NCI-H1417 treated with DMSO at 0.1 percent for 48 hours (cell line): ENCODE results near the gene KCNQ1.

ENCODE experiments used
- DNase-seq: peaks from one replicate; lab custom pipeline; 2025; lab: John Stamatoyannopoulos, UW

The KCNQ1 gene

GRCh38 chr11:2747248-2748027 is 302.6 kb downstream of the KCNQ1 start:
- no peak for DNase-seq

GRCh38 chr11:2748061-2748813 is 303.4 kb downstream of the KCNQ1 start:
- DNase-seq: no peak

- DNase-seq: no peak
These were observed 304.2 kb downstream of the KCNQ1 start for GRCh38 chr11:2748814-2749554.

- no peak for DNase-seq
These were observed 305.4 kb downstream of the KCNQ1 start for GRCh38 chr11:2750101-2750681.

- no peak for DNase-seq
These were observed 306.1 kb downstream of the KCNQ1 start for GRCh38 chr11:2750682-2751522.

GRCh38 chr11:2751523-2752203 is 306.9 kb downstream of the KCNQ1 start:
- no peak for DNase-seq

- DNase-seq: no peak
These were observed 307.5 kb downstream of the KCNQ1 start for GRCh38 chr11:2752204-2752770.

GRCh38 chr11:2752923-2753322 is 308.1 kb downstream of the KCNQ1 start:
- DNase-seq: no peak

GRCh38 chr11:2754008-2754407 is 309.2 kb downstream of the KCNQ1 start:
- DNase-seq: no peak

GRCh38 chr11:2755071-2755470 is 310.3 kb downstream of the KCNQ1 start:
- no peak for DNase-seq

GRCh38 chr11:2758751-2759150 is 313.9 kb downstream of the KCNQ1 start:
- DNase-seq: no peak

GRCh38 chr11:2759228-2760195 is 314.7 kb downstream of the KCNQ1 start:
- DNase-seq: no peak

GRCh38 chr11:2760196-2760871 is 315.5 kb downstream of the KCNQ1 start:
- DNase-seq: no peak

- no peak for DNase-seq
These were observed 316.6 kb downstream of the KCNQ1 start for GRCh38 chr11:2761131-2762030.

GRCh38 chr11:2762031-2762380 is 317.2 kb downstream of the KCNQ1 start:
- no peak for DNase-seq

- no peak for DNase-seq
These were observed 317.6 kb downstream of the KCNQ1 start for GRCh38 chr11:2762451-2762850.

GRCh38 chr11:2763984-2764383 is 319.2 kb downstream of the KCNQ1 start:
- DNase-seq: no peak

GRCh38 chr11:2765491-2765890 is 320.7 kb downstream of the KCNQ1 start:
- DNase-seq: no peak
